Measurements from ENCODE around the gene TSPAN18.

TSPAN18 gene

DNA sequence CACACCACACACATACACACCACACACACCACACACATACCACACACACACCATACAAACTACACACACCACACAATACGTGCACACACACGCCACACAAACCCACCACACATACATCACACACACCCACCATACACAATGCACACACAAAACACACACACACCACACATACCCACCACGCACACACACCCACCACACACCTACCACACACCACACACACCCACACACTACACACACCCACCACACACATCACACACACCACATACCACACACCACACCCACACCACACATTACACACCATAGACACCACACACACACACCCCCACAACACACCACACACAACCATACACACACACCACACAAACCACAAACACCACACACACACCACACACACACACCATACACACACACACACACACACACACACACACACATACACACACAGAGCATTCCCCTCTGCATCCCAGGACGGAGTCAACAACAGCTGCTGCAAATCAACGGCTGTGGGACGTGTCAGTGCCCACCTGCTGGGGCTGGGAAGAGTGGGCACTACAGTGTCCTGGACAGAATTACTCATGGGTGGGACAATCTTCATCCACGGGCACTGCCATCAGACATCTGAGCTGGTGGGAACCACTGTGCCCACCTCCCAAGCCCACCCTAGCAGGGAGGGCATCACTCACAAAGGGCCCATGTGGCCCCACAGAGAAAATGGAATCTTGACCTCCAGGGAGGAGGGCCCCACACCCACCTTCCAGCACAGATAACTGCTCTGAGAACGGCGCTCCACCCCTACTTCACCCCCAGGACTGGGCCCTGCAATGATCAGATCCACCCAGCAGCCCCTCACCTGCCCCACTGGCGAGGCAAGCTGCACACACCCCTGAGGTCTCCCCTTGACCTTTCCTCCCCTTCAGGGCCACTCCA lies 215.5 kb downstream of the TSPAN18 start:
- no peaks in the 10 kb centered on the region for H3K27me3 Mint-ChIP-seq
- H3K27ac Mint-ChIP-seq: peak overlapping the region; percentile 71

DNA sequence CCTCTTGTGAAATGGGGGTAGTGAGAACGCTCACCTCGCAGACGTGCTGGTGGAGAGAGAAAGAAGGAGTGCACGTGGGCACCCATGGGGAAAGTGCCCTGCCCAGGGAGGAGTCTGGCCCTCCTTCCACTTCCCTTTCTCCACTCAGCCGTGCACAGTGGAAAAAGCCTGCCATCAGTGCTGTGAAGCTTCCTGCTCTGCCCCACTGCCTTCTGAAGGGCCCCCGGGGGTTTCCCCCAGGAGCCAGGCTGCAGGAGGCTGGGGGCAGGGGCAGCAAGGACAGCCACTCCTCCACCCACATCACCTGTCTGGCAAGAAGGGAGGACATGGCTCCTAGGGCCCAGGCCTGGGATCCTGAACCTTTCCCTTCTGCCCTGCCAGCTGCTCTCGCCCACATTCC lies 216.4 kb downstream of the TSPAN18 start:
- no peaks in the 10 kb centered on the region for H3K9me3 Mint-ChIP-seq
- H3K4me3 Mint-ChIP-seq: no peak overlapping the region
- no peaks in the 10 kb centered on the region for H3K36me3 Mint-ChIP-seq
- H3K27me3 Mint-ChIP-seq: no peaks in the 10 kb centered on the region
- peaks cover 11% of the 10 kb centered on the region for H3K4me1 Mint-ChIP-seq
- H3K27ac Mint-ChIP-seq: no peak overlapping the region

More for the DNA sequence above, 215.5 kb downstream of the TSPAN18 start:
- no peaks in the 10 kb centered on the region for H3K9me3 Mint-ChIP-seq
- no peak overlapping the region for H3K4me3 Mint-ChIP-seq
- no peaks in the 10 kb centered on the region for H3K36me3 Mint-ChIP-seq
- peaks cover 11% of the 10 kb centered on the region for H3K4me1 Mint-ChIP-seq

DNA sequence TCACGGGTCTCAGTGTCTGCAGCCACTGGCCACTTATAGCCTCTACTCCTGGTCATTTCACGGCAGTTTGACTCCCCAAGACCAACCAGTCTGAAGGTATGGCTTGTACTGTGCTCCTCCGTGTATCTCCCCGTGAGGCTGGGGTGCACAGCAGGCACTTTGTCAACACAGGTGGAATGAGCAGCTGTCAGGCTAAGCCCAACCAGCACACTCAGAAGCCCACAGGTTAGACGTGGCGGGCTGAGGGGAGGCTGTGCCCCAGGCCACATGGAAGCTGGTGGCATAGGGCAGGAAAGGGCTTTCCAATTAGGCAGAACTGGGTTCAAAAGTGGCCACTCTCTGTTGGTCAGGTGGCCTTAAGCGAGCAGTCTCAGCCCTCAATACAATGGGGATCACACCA lies 216.9 kb downstream of the TSPAN18 start:
- H3K9me3 Mint-ChIP-seq: no peaks in the 10 kb centered on the region
- no peak overlapping the region for H3K4me3 Mint-ChIP-seq
- peaks cover 13% of the 10 kb centered on the region for H3K4me1 Mint-ChIP-seq
- H3K27ac Mint-ChIP-seq: no peak overlapping the region
- no peaks in the 10 kb centered on the region for H3K36me3 Mint-ChIP-seq
- H3K27me3 Mint-ChIP-seq: no peaks in the 10 kb centered on the region

DNA sequence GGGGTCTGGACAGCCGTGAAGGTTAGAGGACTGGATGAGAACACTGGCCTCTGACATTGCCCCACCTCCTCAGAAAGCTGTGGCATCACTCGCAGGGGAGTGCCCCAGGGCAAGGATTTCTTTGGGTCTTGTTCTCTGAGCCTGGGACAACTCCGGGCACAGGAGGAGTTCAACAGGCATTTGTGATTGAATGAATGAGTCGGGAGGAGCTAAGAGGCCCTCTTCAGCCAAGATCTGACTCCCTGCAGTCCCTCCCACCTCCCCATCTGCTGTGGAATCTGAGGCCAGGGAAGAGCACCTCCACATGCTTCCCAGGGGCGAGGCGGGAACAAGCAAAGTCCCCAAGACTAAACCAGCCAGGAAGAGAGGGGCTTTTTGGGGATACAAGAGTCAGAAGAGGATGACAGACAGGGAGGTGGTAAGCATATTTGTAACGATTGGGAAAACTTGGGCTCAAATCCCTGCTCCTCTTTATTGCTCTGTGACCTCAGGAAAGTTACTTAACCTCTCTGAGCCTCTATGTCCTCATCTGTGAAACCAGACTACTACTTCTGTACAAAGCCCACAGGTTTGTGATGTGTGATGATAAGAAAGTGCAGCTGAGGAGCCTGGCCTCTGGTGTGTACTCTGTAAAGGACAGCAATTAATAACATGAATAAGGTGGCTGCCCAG lies 217.6 kb downstream of the TSPAN18 start:
- Mint-ChIP-seq H3K27ac (no peak overlapping the region), H3K36me3 (no peaks in the 10 kb centered on the region), H3K4me1 (peaks cover 15% of the 10 kb centered on the region), H3K27me3 (no peaks in the 10 kb centered on the region), H3K4me3 (no peak overlapping the region), H3K9me3 (no peaks in the 10 kb centered on the region)

DNA sequence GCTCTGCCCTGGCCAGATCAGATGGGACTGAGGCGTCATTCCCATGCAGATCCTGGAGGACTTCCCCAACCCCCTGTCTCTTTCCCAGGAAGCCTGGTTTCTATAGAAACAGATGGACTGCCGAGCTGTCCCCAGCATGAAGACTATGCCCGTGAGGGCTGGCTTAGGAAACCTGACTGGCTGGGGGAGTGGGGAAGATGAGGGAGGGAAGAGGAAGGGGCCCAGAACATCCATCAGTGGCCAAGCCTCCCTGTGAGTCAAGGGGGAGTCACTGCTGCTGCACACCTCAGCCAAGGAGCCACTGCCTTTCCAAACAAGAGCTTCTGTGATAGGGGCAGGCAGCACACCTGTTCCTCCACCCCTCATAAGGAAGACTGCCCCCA lies 218.1 kb downstream of the TSPAN18 start:
- Mint-ChIP-seq H3K4me1 (peaks cover 15% of the 10 kb centered on the region), H3K27me3 (no peaks in the 10 kb centered on the region), H3K4me3 (no peak overlapping the region), H3K36me3 (no peaks in the 10 kb centered on the region), H3K9me3 (no peaks in the 10 kb centered on the region), H3K27ac (no peak overlapping the region)

DNA sequence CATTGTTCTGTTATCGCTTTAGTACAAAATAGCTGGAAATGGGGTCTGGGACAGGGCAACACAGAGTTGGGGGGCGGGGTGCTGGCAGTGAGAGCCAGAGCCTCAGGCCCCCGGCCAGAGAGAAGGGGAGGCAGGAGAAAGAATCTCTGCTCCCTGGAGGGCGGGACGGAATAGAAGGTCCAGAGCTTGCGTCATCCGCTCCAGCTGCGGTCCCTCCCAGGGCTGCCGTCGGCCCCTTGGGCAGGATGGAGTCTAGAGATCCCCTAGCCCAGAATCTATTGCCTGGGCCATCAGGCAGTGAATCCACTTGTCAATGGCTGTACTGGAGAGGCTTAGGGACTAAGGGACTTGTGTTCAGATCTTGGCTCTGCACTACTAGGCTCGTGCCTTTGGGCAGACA lies 218.9 kb downstream of the TSPAN18 start:
- H3K36me3 Mint-ChIP-seq: no peaks in the 10 kb centered on the region
- H3K9me3 Mint-ChIP-seq: no peaks in the 10 kb centered on the region
- H3K4me3 Mint-ChIP-seq: no peak overlapping the region
- H3K27ac Mint-ChIP-seq: no peak overlapping the region
- H3K27me3 Mint-ChIP-seq: no peaks in the 10 kb centered on the region
- H3K4me1 Mint-ChIP-seq: peaks cover 15% of the 10 kb centered on the region

DNA sequence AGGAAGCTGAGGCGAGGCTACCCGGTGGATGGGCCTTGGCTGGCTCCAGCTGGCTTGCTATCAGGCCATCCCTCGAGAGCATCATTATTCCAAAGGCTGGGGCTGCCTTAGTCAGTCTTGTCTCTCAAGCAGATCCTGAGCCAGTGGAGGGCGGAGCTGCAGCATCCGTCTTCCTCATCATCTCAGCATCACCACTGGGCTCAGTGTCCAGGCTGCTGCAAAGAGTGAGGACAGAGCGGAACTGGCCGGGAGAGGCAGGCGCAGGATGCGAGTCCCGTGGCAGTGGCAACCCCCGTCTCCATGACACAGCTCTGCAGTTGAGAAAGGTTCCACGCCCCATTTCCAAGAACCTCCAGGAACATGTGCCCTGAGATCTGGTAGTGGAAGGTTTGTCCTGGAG lies 219.5 kb downstream of the TSPAN18 start:
- H3K27me3 Mint-ChIP-seq: no peaks in the 10 kb centered on the region
- peaks cover 18% of the 10 kb centered on the region for H3K4me1 Mint-ChIP-seq
- H3K9me3 Mint-ChIP-seq: no peaks in the 10 kb centered on the region
- H3K27ac Mint-ChIP-seq: no peak overlapping the region
- no peaks in the 10 kb centered on the region for H3K36me3 Mint-ChIP-seq
- H3K4me3 Mint-ChIP-seq: no peak overlapping the region

DNA sequence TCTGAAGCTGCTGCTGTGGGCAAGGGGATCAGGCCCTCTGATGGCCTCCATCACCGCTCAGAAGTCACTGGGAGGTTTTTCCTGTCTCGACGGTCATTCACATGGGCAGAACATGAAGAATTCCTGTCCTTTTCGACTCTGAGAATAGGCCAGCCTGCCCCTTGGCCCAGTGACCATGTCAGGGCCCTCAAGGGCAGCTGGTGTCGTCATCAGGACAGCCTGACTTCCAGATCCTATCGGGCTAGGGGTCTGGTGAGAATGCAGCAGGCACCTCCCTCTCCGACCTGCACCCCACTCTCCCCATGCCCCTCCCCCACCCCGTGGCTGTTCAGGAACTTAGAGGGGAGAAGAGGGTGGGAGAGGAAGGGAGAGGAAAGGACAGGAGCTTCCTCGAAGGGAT lies 220.4 kb downstream of the TSPAN18 start:
- H3K36me3 Mint-ChIP-seq: no peaks in the 10 kb centered on the region
- no peak overlapping the region for H3K27ac Mint-ChIP-seq
- H3K4me3 Mint-ChIP-seq: no peak overlapping the region
- peaks cover 20% of the 10 kb centered on the region for H3K4me1 Mint-ChIP-seq
- no peaks in the 10 kb centered on the region for H3K9me3 Mint-ChIP-seq
- no peaks in the 10 kb centered on the region for H3K27me3 Mint-ChIP-seq

DNA sequence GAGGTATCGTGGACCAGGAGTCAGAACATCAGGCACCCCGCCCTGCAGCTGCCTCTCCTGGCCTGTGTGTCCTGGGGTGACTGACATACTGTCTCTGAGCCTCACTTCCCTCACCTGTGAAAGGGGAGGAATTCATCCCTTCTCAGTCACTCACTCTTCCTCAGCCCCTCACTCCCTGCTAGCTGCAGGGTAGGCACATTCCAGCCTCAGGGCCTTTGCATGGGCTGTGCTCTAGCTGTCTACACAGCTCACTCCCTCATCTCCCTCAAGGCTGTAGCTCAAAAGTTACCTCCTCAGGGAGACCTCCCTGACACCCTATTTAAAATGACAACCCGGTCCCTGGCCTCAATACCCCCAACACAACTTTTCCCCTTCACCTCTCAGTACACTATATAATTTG lies 221.4 kb downstream of the TSPAN18 start:
- H3K27ac Mint-ChIP-seq: no peak overlapping the region
- peak overlapping the region; percentile 59 for H3K4me3 Mint-ChIP-seq
- no peaks in the 10 kb centered on the region for H3K36me3 Mint-ChIP-seq
- no peaks in the 10 kb centered on the region for H3K9me3 Mint-ChIP-seq
- H3K4me1 Mint-ChIP-seq: peaks cover 15% of the 10 kb centered on the region
- H3K27me3 Mint-ChIP-seq: no peaks in the 10 kb centered on the region

DNA sequence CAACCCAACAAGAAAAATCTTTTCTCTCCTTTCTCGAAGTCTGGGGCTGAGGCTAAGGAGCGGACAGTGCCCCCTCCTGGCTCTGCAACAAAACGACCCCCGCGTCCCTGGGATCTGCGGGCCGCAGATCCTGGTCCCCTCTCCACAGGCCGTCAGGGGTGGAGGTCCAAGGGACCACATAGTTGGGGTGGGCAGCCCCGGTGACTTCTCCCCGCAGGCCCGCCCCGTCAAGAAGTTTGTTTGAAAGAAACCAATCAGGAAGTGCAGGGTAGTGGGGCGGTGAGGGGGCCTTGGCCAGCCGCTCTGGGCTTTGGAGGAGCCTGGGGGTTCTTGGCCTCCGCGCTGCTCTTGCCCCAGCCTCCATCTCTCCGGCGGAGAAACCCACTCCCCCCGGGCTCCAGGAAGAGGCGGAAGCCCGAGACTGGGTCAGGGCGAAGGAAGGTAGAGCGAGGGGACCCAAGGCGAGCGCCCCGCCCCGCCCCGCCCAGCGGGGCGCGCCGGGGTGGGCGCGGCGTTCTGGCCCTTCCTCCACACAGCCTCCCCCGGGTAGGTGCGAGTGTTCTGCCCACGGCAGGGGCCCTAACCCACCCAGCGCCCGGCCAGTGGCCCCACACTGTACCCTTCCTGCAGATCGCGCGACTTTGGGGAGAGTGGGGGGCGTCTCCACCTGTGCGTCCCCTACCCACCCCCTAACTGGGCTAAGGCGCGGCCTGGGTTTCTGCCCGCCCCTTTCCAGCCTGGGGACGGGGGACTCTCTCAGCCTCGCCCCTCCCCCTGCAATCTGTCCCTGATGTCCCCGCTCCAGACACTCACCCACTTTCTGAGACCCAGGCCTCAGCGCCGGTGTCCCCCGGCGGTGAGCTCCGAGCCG lies 222.6 kb downstream of the TSPAN18 start:
- no peaks in the 10 kb centered on the region for H3K36me3 Mint-ChIP-seq
- no peak overlapping the region for H3K27ac Mint-ChIP-seq
- no peaks in the 10 kb centered on the region for H3K9me3 Mint-ChIP-seq
- no peaks in the 10 kb centered on the region for H3K27me3 Mint-ChIP-seq
- peaks cover 9% of the 10 kb centered on the region for H3K4me1 Mint-ChIP-seq
- H3K4me3 Mint-ChIP-seq: peak overlapping the region; percentile 79

DNA sequence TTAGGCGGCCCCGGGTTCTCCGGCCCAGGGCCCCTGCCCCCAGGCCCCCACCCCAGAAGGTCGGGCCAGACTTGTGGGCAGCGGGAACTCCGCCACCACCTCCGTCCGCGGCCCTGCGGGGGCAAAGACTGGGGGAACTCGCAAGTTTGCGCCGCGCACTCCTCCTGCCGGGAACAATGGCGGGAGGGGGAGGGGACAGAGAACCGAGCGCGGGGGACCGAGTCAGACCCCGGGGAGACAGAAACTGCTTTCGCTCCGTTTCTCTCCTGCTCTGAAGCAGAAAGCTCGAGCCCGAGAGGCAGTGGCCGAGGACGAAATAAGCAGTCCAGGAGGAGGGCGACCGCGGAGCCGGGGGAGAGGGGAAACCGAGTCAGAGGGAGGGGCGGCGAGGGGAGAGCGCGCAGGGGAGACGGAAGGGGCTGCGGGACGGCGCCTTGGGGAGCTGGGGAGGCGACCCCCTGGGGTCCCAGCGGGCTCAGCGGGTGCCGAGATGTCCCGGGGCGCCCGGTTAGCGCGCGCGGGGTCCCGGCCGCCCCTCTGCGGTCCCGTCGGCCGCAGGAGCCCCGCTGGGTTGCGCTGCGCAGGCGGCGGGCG lies 223.4 kb downstream of the TSPAN18 start:
- Mint-ChIP-seq H3K27me3 (no peaks in the 10 kb centered on the region), H3K9me3 (no peaks in the 10 kb centered on the region), H3K36me3 (no peaks in the 10 kb centered on the region), H3K4me1 (peaks cover 9% of the 10 kb centered on the region), H3K27ac (no peak overlapping the region), H3K4me3 (peak overlapping the region; percentile 79)

DNA sequence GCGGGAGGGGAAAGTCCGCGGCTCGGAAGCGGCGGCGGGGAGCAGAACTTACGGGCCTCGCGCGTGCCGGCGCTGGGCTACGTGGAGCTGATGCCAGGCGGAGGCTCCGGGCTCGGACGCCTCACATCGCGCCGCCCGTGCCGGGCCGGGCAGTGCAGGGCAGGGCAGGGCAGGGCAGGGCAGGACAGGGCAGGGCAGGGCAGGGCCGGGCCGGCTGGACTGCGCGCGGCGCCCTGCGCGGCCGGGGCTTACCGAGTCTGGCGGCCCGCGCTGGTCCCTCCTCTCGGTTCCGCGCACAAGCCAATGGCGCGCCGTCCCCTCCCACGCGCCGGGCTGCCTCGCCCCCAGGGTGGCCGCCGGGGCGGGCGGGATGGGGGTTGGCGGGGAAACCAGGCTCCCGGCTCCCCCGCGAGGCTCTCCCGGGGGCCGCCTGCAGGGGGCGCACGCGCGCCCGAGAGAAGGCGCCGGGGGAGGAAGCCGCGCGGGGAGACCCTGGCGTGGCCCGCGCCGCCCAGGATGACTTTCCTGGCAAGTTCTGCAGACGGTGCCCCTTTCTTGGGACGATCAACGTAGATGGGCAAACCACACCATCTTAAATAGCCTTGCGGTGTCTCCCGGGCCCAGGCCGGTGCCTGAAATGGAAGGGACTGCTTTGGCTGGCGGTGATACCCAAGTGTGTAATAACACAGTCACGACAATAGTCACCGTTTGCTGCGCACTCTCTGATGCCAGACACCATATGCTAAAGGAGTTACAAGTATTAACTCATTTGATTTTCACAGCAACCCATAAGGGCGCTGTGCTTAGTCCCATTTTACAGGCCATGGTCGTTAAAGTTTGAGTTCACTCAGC lies 224.1 kb downstream of the TSPAN18 start, which contains the start of gene TP53I11:
Gene TP53I11, minus strand, starts transcription at position 259 of the 852 bp plus-strand sequence. CDS start 12,548 bp downstream, outside the sequence.
- Mint-ChIP-seq H3K27me3 (no peaks in the 10 kb centered on the region), H3K4me3 (peak within 1 kb of the TSS; percentile 81), H3K36me3 (no peaks in the 10 kb centered on the region), H3K9me3 (no peaks in the 10 kb centered on the region), H3K4me1 (peaks cover 9% of the 10 kb centered on the region), H3K27ac (peak within 1 kb of the TSS; percentile 55)

DNA sequence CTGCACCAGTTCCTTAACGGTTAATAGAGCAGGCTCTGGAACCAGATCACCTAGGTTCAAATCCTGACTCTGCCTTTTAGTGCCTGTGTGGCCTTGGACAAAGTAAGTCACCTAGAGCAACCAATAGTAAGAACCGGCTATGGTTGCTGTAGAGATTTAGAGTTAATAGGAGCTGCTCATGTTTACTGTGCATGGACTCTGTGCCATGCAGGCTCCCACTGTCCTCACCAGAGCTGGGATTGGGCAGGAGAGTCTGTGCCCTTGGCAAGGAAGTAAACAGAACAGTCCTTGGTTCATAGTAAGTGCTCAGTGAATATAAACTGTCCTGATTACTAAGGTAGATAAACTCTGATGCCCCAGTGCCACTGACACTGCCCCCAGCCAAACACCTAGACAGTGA lies 225.3 kb downstream of the TSPAN18 start:
- no peak overlapping the region for H3K27ac Mint-ChIP-seq
- no peak overlapping the region for H3K4me3 Mint-ChIP-seq
- no peaks in the 10 kb centered on the region for H3K36me3 Mint-ChIP-seq
- H3K9me3 Mint-ChIP-seq: no peaks in the 10 kb centered on the region
- no peaks in the 10 kb centered on the region for H3K27me3 Mint-ChIP-seq
- H3K4me1 Mint-ChIP-seq: peaks cover 9% of the 10 kb centered on the region

DNA sequence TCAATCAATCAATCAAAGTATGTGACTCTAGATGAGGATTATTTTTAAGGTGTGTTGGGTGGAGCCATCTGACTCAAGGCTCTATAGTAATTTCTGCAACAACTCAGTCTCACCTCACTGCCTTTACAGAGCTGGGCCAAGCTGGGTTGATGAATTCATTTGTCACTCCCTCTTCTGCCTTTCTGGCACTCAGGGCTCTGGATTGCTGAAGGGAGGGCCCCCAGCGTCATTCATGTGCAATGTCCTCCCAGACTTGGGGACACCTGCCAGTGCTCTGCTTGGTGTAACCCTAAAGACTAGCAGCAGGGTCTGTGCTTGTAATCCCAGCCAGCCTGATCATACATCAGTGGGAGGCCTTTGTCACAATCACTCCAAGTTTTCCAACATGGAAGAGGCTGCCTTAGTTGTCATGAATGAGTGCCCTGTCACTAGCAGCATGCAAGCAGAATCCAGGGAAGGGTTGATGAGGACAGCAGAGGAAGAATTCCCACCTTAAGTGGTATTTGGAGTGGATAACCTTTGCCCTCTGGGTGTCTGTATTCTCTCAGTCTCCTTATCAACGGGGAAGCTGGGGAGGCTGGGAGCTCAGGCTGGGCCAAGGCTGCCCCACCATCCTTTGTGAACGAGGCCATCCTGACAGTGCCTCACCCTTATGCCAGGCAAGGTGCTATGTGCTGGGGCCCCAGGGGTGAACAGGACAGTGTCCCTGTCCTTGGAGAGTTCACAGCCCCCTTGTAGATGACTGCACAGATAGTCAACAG lies 225.9 kb downstream of the TSPAN18 start:
- Mint-ChIP-seq H3K27ac (no peak overlapping the region), H3K4me1 (peaks cover 9% of the 10 kb centered on the region), H3K27me3 (no peaks in the 10 kb centered on the region), H3K36me3 (no peaks in the 10 kb centered on the region), H3K4me3 (no peak overlapping the region), H3K9me3 (no peaks in the 10 kb centered on the region)
